ENCODE results near the gene KIAA1958. TPM values are rescaled to one million over a fixed set of nuclear protein-coding genes. Genes with fewer than 3 reads are reported as not detected.

Gene KIAA1958
- total RNA-seq, 1 experiment from 2014 or later = 4.2 TPM

DNA sequence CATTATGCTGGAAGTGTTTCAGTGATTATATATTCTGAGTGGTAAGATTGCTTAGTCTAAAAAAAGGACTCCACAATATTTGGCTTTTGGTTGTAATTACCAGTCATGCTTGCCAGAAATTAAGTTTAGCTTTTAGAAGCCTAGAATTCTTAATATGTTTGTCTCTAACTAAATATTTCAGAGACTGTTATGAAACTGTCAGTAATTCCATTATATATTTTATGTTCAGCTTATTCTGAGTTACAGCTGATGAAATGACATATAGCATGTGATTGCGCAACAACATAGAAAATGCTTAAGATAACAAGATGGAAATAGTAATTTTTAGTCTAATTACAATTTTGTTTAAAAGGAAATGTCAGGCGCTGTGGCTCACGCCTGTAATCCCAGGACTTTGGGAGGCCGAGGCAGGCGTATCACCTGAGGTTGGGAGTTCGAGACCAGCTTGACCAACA lies 44.2 kb downstream of the KIAA1958 start:
- no peak for DNase-seq
- CTCF ChIA-PET = no interaction called here

DNA sequence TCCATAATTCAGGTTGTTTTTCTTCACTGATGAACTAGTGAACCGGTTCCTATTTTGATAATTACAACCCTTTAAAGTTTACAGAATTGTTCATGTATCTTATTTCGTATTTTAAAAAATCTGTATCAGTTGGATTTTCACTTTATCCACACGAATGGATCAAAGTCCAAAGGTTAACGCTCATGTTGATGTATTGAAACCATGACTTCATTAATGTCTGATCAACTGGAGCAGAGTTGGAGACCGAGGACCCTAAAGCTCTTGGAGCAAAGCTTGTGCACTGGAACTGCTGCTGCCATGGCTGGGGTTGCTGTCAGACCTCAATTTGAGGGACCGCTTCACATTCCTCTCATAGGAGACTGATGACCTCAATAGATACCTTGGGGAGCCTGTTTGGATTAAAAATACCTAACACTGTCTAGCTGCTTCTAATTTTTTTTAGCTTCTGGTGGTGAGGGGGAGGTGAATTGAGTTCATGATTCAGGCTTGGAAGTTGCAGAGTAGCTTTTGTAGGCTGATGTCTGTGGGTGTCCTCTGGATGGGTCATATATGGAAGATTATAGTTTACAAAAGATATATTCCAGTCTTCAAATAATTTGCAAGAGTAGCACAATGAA lies 45.1 kb downstream of the KIAA1958 start:
- CTCF ChIA-PET = no interaction called here
- no peaks in the 10 kb centered on the region for H3K9me3 ChIP-seq (ENCODE audit: low read length)
- intact Hi-C loops (cut with micrococcal nuclease) = no loop called here
- no peaks in the 10 kb centered on the region for H3K4me1 ChIP-seq (ENCODE audit: insufficient read depth, low read length)
- no peaks in the 10 kb centered on the region for H4K20me1 ChIP-seq (ENCODE audit: low read length)
- H3K27ac ChIP-seq (ENCODE audit: low read length) = no peak overlapping the region
- no peak for ATAC-seq
- DNase-seq = no peak
- no peaks in the 10 kb centered on the region for H3K36me3 ChIP-seq (ENCODE audit: low read depth, low read length)
- TF ChIP-seq EZH2phosphoT487 (IDR thresholded peaks at IDR 0.05; ENCODE audit: borderline replicate concordance, low read length) (no peak), EZH2 (IDR thresholded peaks at IDR 0.05; ENCODE audit: low read length, unreplicated experiment) (no peak)
- TF ChIP-seq, protein P1, sequence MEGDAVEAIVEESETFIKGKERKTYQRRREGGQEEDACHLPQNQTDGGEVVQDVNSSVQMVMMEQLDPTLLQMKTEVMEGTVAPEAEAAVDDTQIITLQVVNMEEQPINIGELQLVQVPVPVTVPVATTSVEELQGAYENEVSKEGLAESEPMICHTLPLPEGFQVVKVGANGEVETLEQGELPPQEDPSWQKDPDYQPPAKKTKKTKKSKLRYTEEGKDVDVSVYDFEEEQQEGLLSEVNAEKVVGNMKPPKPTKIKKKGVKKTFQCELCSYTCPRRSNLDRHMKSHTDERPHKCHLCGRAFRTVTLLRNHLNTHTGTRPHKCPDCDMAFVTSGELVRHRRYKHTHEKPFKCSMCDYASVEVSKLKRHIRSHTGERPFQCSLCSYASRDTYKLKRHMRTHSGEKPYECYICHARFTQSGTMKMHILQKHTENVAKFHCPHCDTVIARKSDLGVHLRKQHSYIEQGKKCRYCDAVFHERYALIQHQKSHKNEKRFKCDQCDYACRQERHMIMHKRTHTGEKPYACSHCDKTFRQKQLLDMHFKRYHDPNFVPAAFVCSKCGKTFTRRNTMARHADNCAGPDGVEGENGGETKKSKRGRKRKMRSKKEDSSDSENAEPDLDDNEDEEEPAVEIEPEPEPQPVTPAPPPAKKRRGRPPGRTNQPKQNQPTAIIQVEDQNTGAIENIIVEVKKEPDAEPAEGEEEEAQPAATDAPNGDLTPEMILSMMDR (conservative IDR thresholded peaks at IDR 0.05; ENCODE audit: low read depth, low read length) = no peak
- no peak overlapping the region for H3K4me2 ChIP-seq (ENCODE audit: low read length)
- POLR2A ChIA-PET (ENCODE audit: unreplicated experiment) = no interaction called here
- H3K9me2 ChIP-seq (replicated peaks; ENCODE audit: low read length) = no peaks in the 10 kb centered on the region
- no TSS peak for BruUV-seq (replicated peaks)
- H3F3A ChIP-seq (ENCODE audit: low read length, unreplicated experiment) = no peaks in the 10 kb centered on the region
- H3K9ac ChIP-seq (ENCODE audit: low read length) = no peak overlapping the region
- no peaks in the 10 kb centered on the region for H3K27me3 ChIP-seq (ENCODE audit: low read length)
- no peaks in the 10 kb centered on the region for H3K79me2 ChIP-seq (ENCODE audit: low read length)
- H3K4me3 ChIP-seq (ENCODE audit: low read length) = no peak overlapping the region
- H2AFZ ChIP-seq (ENCODE audit: low read length) = no peak overlapping the region

More for the DNA sequence above, 44.2 kb downstream of the KIAA1958 start:
- Histone ChIP-seq H3K27me3 (ENCODE audit: low read length) (no peaks in the 10 kb centered on the region), H4K20me1 (ENCODE audit: low read length) (no peaks in the 10 kb centered on the region), H3K4me2 (ENCODE audit: low read length) (no peak overlapping the region), H3K36me3 (ENCODE audit: low read depth, low read length) (no peaks in the 10 kb centered on the region), H3F3A (ENCODE audit: low read length, unreplicated experiment) (no peaks in the 10 kb centered on the region), H3K9me3 (ENCODE audit: low read length) (no peaks in the 10 kb centered on the region), H3K4me1 (ENCODE audit: insufficient read depth, low read length) (no peaks in the 10 kb centered on the region), H3K27ac (ENCODE audit: low read length) (no peak overlapping the region), H3K79me2 (ENCODE audit: low read length) (no peaks in the 10 kb centered on the region), H3K9ac (ENCODE audit: low read length) (no peak overlapping the region), H3K4me3 (ENCODE audit: low read length) (no peak overlapping the region), H2AFZ (ENCODE audit: low read length) (no peak overlapping the region), H3K9me2 (replicated peaks; ENCODE audit: low read length) (no peaks in the 10 kb centered on the region)
- TF ChIP-seq, protein P1 (conservative IDR thresholded peaks at IDR 0.05; ENCODE audit: low read depth, low read length) = no peak
- no TSS peak for BruUV-seq (replicated peaks)
- POLR2A ChIA-PET (ENCODE audit: unreplicated experiment) = no interaction called here
- ATAC-seq = no peak
- intact Hi-C loops (cut with micrococcal nuclease) = no loop called here

- H2AFZ ChIP-seq (ENCODE audit: low read length) = no peak overlapping the region
- DNase-seq (no peak), ATAC-seq (no peak)
- H3K4me2 ChIP-seq (ENCODE audit: low read length) = no peak overlapping the region
- TF ChIP-seq, protein P1 (conservative IDR thresholded peaks at IDR 0.05; ENCODE audit: low read depth, low read length) = no peak
- TF ChIP-seq EZH2 (IDR thresholded peaks at IDR 0.05; ENCODE audit: low read length, unreplicated experiment) (no peak), EZH2phosphoT487 (IDR thresholded peaks at IDR 0.05; ENCODE audit: borderline replicate concordance, low read length) (no peak)
- H3K4me1 ChIP-seq (ENCODE audit: insufficient read depth, low read length) = no peaks in the 10 kb centered on the region
- H3K9me2 ChIP-seq (replicated peaks; ENCODE audit: low read length) = no peaks in the 10 kb centered on the region
- POLR2A ChIA-PET (ENCODE audit: unreplicated experiment) = no interaction called here
- CTCF ChIA-PET = no interaction called here
- H3K4me3 ChIP-seq (ENCODE audit: low read length) = no peak overlapping the region
- H3F3A ChIP-seq (ENCODE audit: low read length, unreplicated experiment) = no peaks in the 10 kb centered on the region
- no peaks in the 10 kb centered on the region for H4K20me1 ChIP-seq (ENCODE audit: low read length)
- H3K79me2 ChIP-seq (ENCODE audit: low read length) = no peaks in the 10 kb centered on the region
- H3K27me3 ChIP-seq (ENCODE audit: low read length) = no peaks in the 10 kb centered on the region
- H3K9me3 ChIP-seq (ENCODE audit: low read length) = no peaks in the 10 kb centered on the region
- no TSS peak for BruUV-seq (replicated peaks)
- no peak overlapping the region for H3K27ac ChIP-seq (ENCODE audit: low read length)
- H3K36me3 ChIP-seq (ENCODE audit: low read depth, low read length) = no peaks in the 10 kb centered on the region
- intact Hi-C loops (cut with micrococcal nuclease) = no loop called here
- no peak overlapping the region for H3K9ac ChIP-seq (ENCODE audit: low read length)
These were observed 45.8 kb downstream of the KIAA1958 start for GRCh38 chr9:112532427-112532826.
